HepG2 (cell line): ENCODE data around the gene ASXL1. TPM values are rescaled to one million over a fixed set of nuclear protein-coding genes. Genes with fewer than 3 reads are reported as not detected.

Source experiments
- BATF2 ChIP-seq: sonication (generic); formaldehyde crosslinking; IDR thresholded peaks from 2 replicates; pipeline ENCODE4 v1.8.0; 2022; ENCODE audit warnings: mild to moderate bottlenecking, missing genetic modification reagents, moderate library complexity
- E2F2 ChIP-seq: sonication (generic); formaldehyde crosslinking; IDR thresholded peaks from 2 replicates; pipeline ENCODE4 v1.4.0; 2020; ENCODE audit warnings: missing genetic modification reagents, borderline replicate concordance
- HMGA1 ChIP-seq: sonication (generic); formaldehyde crosslinking; conservative IDR thresholded peaks from 2 replicates; pipeline ENCODE4 v1.4.0; 2020; ENCODE audit warnings: missing genetic modification reagents
- HNRNPUL1 ChIP-seq: fragments of 200-400 bp; formaldehyde crosslinking; IDR thresholded peaks from 2 replicates; pipeline ENCODE4 v1.6.1; 2017; ENCODE audit warnings: low read depth, mild to moderate bottlenecking, low read length, moderate library complexity
- MTF2 ChIP-seq: sonication (generic); formaldehyde crosslinking; IDR thresholded peaks from 2 replicates; pipeline ENCODE4 v1.5.0; 2020; ENCODE audit warnings: missing genetic modification reagents, borderline replicate concordance
- NR2F6 ChIP-seq, 2 experiments: IDR thresholded peaks; 2 replicates each; pipeline ENCODE4 v1.6.1; 2016; ENCODE audit warnings: antibody characterized with exemption in 1 of 2, mild to moderate bottlenecking in 1 of 2
- PHF21A ChIP-seq: sonication (generic); formaldehyde crosslinking; IDR thresholded peaks from 2 replicates; pipeline ENCODE4 v1.5.0; 2020; ENCODE audit warnings: mild to moderate bottlenecking, missing genetic modification reagents
- RAD51 ChIP-seq: fragments of 450-650 bp; IDR thresholded peaks from 2 replicates; pipeline ENCODE4 v1.6.1; 2016; ENCODE audit warnings: borderline replicate concordance
- RELA ChIP-seq: sonication (generic); formaldehyde crosslinking; IDR thresholded peaks from 2 replicates; pipeline ENCODE4 v1.4.0; 2020; ENCODE audit warnings: missing genetic modification reagents
- REPIN1 ChIP-seq: sonication (generic); formaldehyde crosslinking; IDR thresholded peaks from 2 replicates; pipeline ENCODE4 v1.8.0; 2022; ENCODE audit warnings: missing genetic modification reagents, low read depth, mild to moderate bottlenecking, borderline replicate concordance
- TCF7 ChIP-seq: sonication (generic); IDR thresholded peaks from 2 replicates; pipeline ENCODE4 v1.6.1; 2016; ENCODE audit warnings: antibody characterized with exemption, low read depth
- TRIM22 ChIP-seq: fragments of 450-650 bp; IDR thresholded peaks from 2 replicates; pipeline ENCODE4 v1.6.1; 2017
- XBP1 ChIP-seq: sonication (generic); formaldehyde crosslinking; IDR thresholded peaks from 2 replicates; pipeline ENCODE4 v1.5.0; 2020; ENCODE audit warnings: missing genetic modification reagents
- ZBTB14 ChIP-seq: sonication (generic); formaldehyde crosslinking; IDR thresholded peaks from 2 replicates; pipeline ENCODE4 v1.4.0; 2020; ENCODE audit warnings: missing genetic modification reagents
- ZBTB3 ChIP-seq: sonication (generic); formaldehyde crosslinking; IDR thresholded peaks from 2 replicates; pipeline ENCODE4 v1.4.0; 2020; ENCODE audit warnings: low read depth, mild to moderate bottlenecking, moderate library complexity, missing genetic modification reagents, borderline replicate concordance
- ZNF460 ChIP-seq: sonication (generic); formaldehyde crosslinking; IDR thresholded peaks from 2 replicates; pipeline ENCODE4 v1.5.1; 2020; ENCODE audit warnings: missing genetic modification reagents, mild to moderate bottlenecking, borderline replicate concordance
- ZNF569 ChIP-seq: sonication (generic); formaldehyde crosslinking; IDR thresholded peaks from 2 replicates; pipeline ENCODE4 v1.5.0; 2020; ENCODE audit warnings: mild to moderate bottlenecking, missing genetic modification reagents, moderate library complexity, borderline replicate concordance
- ZNF768 ChIP-seq: sonication (generic); formaldehyde crosslinking; IDR thresholded peaks from 2 replicates; pipeline ENCODE4 v1.4.0; 2020; ENCODE audit warnings: missing genetic modification reagents
- ZNF781 ChIP-seq: sonication (generic); formaldehyde crosslinking; IDR thresholded peaks from 2 replicates; pipeline ENCODE4 v1.5.1; 2020; ENCODE audit warnings: borderline replicate concordance, mild to moderate bottlenecking, missing genetic modification reagents; ENCODE audit errors: not compliant biosample characterization
- ZNF839 ChIP-seq: sonication (generic); formaldehyde crosslinking; IDR thresholded peaks from 2 replicates; pipeline ENCODE4 v1.4.0; 2020; ENCODE audit warnings: missing genetic modification reagents, mild to moderate bottlenecking, borderline replicate concordance
- ZNF883 ChIP-seq: sonication (generic); formaldehyde crosslinking; IDR thresholded peaks from 2 replicates; pipeline ENCODE4 v1.5.1; 2020; ENCODE audit warnings: mild to moderate bottlenecking, missing genetic modification reagents; ENCODE audit errors: not compliant biosample characterization
- ZUFSP ChIP-seq: sonication (generic); formaldehyde crosslinking; IDR thresholded peaks from 2 replicates; pipeline ENCODE4 v1.9.0; 2021; ENCODE audit warnings: missing genetic modification reagents, mild to moderate bottlenecking, borderline replicate concordance
- polyA plus RNA-seq, 8 experiments: library from polyadenylated mRNA; depleted of rRNA in 3 of 8; stranded (reverse) in 7 of 8; unstranded in 1 of 8; fragments of >200 nt; fragmentation: Illumina TruSeq in 4 of 8; extraction: Trizol in 4 of 8; gene quantifications; 2 replicates each; pipeline versions ENCODE4 v1.2.1 to v1.2.3, GENCODE V29; 2011 to 2016; ENCODE audit warnings: low read depth in 4 of 8, missing spikeins in 1 of 8, mixed read lengths in 1 of 8; ENCODE audit not compliant: insufficient read depth in 1 of 8
- total RNA-seq, 5 experiments: library from RNA; depleted of rRNA; stranded (reverse); fragments of >200 nt; fragmentation: Illumina TruSeq; extraction: Trizol; gene quantifications; 2 replicates each; pipeline ENCODE4 v1.2.3, GENCODE V29; 2016; ENCODE audit warnings: low read depth in 1 of 5

ASXL1 gene
- total and polyA plus RNA-seq, 2 of the 13 experiments (the other 11 are each of a cell fraction or from before 2014, with no cell fraction given) = 62.1 to 74.8 TPM

GRCh38 chr20:32358883-32359632 is 927 bp downstream of the ASXL1 start (continued):
- TF ChIP-seq TRIM22 = no peak
- TF ChIP-seq PHF21A = peak; percentile 75
- TF ChIP-seq HNRNPUL1 = no peak
- TF ChIP-seq ZBTB14 (CRISPR knock-in tag) = no peak; the same call in 1 of the 2 replicates
- TF ChIP-seq HMGA1 (CRISPR knock-in tag) = no peak
- peak; percentile 65; the same call in 1 of the 2 replicates for TF ChIP-seq ZNF768 (CRISPR knock-in tag)
- TF ChIP-seq REPIN1 = no peak; the same call in 1 of the 2 replicates
- TF ChIP-seq MTF2 (CRISPR knock-in tag) = peak; percentile 94; the same call in 1 of the 2 replicates
- TF ChIP-seq TCF7 = no peak
- no peak for TF ChIP-seq ZUFSP (CRISPR knock-in tag)
- no peak for TF ChIP-seq XBP1 (CRISPR knock-in tag)
- TF ChIP-seq RELA (CRISPR knock-in tag) = 0 out of 2 replicates have a peak, but pooled peaks have one; percentile 23
- no peak for TF ChIP-seq BATF2 (CRISPR knock-in tag)
- TF ChIP-seq ZNF883 (CRISPR knock-in tag) = peak; percentile 95
- TF ChIP-seq RAD51 = no peak
- TF ChIP-seq ZNF569 (CRISPR knock-in tag) = 0 out of 2 replicates have a peak, but pooled peaks have one; percentile 87
- peak; percentile 41; the same call in 1 of the 2 replicates for TF ChIP-seq ZNF460 (CRISPR knock-in tag)
- peak; percentile 97 for TF ChIP-seq ZNF781 (CRISPR knock-in tag)
- TF ChIP-seq E2F2 (CRISPR knock-in tag) = peak; percentile 90; the same call in 1 of the 2 replicates
- peak; percentile 81; the same call in 1 of the 2 replicates for TF ChIP-seq ZNF839 (CRISPR knock-in tag)
- no peak for TF ChIP-seq ZBTB3 (CRISPR knock-in tag)
- TF ChIP-seq NR2F6 (IDR thresholded peaks at IDR 0.05) = no peak
- no peak; the same call in 1 of the 2 replicates for TF ChIP-seq NR2F6 (CRISPR knock-in tag; IDR thresholded peaks at IDR 0.05)
